Neuron (in vitro differentiated cells): ENCODE results near the gene FSIP1.

Source experiments
- H2AFZ ChIP-seq: one replicate; pipeline ENCODE4 v1.6.1; 2013; ENCODE audit warnings: low read depth, mild to moderate bottlenecking, inconsistent platforms, low read length, moderate library complexity
- H3K27me3 ChIP-seq: one replicate; pipeline ENCODE4 v1.6.1; 2013; ENCODE audit warnings: low read length; ENCODE audit not compliant: insufficient read depth
- H3K36me3 ChIP-seq: one replicate; pipeline ENCODE4 v1.6.1; 2013; ENCODE audit warnings: low read length; ENCODE audit not compliant: insufficient read depth
- H3K4me1 ChIP-seq: one replicate; pipeline ENCODE4 v1.6.1; 2013; ENCODE audit warnings: low read length; ENCODE audit not compliant: insufficient read depth
- H3K4me3 ChIP-seq: 2 replicates; pipeline ENCODE4 v1.5.1; 2013; ENCODE audit warnings: mild to moderate bottlenecking, low read length, moderate library complexity
- H3K9me3 ChIP-seq: one replicate; pipeline ENCODE4 v1.6.1; 2013; ENCODE audit warnings: low read length

The FSIP1 gene

GRCh38 chr15:39720621-39721611 is 61.7 kb downstream of the FSIP1 start:
- peaks cover 8% of the 10 kb centered on the region for H3K4me1 ChIP-seq
- no peaks in the 10 kb centered on the region for H3K36me3 ChIP-seq
- no peak overlapping the region for H2AFZ ChIP-seq
- no peak overlapping the region for H3K4me3 ChIP-seq
- no peaks in the 10 kb centered on the region for H3K9me3 ChIP-seq
- no peaks in the 10 kb centered on the region for H3K27me3 ChIP-seq

- Histone ChIP-seq H3K36me3 (no peaks in the 10 kb centered on the region), H2AFZ (no peak overlapping the region), H3K9me3 (no peaks in the 10 kb centered on the region), H3K4me1 (peaks cover 8% of the 10 kb centered on the region), H3K27me3 (no peaks in the 10 kb centered on the region), H3K4me3 (no peak overlapping the region)
Measured at GRCh38 chr15:39720081-39720480, 62.6 kb downstream of the FSIP1 start.

DNA sequence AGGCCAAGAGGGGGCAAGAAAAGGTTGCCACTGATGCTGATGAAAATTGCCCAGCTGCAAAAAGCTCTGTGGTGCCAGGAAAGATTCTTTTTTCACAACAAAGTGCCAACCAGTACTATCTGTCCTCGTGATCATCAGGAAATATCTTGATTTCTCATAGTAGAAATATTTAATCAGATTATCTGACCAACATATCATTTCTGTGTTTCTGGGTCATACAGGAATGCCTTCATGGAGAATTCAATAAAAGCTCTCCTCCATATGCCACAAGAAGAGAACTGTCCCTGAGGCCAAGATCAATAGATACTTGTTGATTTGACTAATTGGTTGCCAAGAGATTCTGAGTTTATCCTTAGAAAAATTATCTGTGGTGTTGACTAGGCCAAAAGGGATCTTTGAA is 63.5 kb downstream of the FSIP1 start:
- H3K4me3 ChIP-seq = no peak overlapping the region
- peaks cover 8% of the 10 kb centered on the region for H3K4me1 ChIP-seq
- no peaks in the 10 kb centered on the region for H3K9me3 ChIP-seq
- H3K36me3 ChIP-seq = no peaks in the 10 kb centered on the region
- H3K27me3 ChIP-seq = no peaks in the 10 kb centered on the region
- H2AFZ ChIP-seq = no peak overlapping the region

DNA sequence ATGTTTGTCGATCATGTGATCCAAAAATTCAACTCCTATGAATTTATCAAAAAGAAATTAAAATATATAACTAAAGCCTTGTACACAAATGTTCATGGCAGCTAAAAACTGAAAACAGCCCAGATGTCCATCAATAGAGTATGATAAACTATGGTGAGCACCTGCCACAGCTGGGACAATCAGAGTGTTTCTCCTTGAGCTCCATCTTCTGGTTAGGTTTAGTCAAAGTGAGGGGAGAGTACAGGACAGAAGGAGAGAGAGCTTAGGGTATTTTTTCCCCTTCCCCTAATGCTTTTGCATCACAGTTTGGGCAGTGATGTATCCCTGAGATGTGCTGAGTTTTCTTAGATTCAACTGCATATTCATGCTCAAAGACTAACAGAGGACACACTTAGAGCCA is 65.5 kb downstream of the FSIP1 start:
- no peaks in the 10 kb centered on the region for H3K27me3 ChIP-seq
- H3K9me3 ChIP-seq = peaks cover under 1% of the 10 kb centered on the region
- H3K36me3 ChIP-seq = no peaks in the 10 kb centered on the region
- peaks cover 8% of the 10 kb centered on the region for H3K4me1 ChIP-seq
- H3K4me3 ChIP-seq = no peak overlapping the region
- H2AFZ ChIP-seq = no peak overlapping the region

GRCh38 chr15:39714251-39714650 is 68.4 kb downstream of the FSIP1 start:
- Histone ChIP-seq H3K4me3 (no peak overlapping the region), H3K9me3 (peaks cover 7% of the 10 kb centered on the region), H2AFZ (no peak overlapping the region), H3K27me3 (no peaks in the 10 kb centered on the region), H3K4me1 (no peaks in the 10 kb centered on the region), H3K36me3 (no peaks in the 10 kb centered on the region)

DNA sequence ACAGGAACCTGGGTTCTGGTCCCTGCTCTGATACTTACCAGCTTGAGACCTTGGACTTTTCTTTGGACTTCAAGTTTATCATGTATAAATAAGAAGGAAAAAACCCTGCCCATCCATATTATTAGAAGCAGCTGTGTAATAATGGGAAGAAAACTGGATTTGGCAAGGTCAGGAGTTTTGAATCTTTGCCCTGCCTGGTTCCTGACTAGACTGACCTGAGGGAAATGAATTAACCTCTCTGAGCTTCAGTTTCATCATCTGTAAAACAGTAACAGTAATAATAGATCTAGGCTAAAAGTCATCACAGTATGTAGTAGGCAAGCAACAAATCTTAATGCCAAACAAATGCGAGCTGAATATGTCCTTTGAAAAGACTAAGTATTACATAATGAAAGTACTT is 68.8 kb downstream of the FSIP1 start:
- Histone ChIP-seq H3K27me3 (no peaks in the 10 kb centered on the region), H3K4me1 (no peaks in the 10 kb centered on the region), H3K9me3 (peaks cover 9% of the 10 kb centered on the region), H2AFZ (no peak overlapping the region), H3K4me3 (no peak overlapping the region), H3K36me3 (no peaks in the 10 kb centered on the region)

DNA sequence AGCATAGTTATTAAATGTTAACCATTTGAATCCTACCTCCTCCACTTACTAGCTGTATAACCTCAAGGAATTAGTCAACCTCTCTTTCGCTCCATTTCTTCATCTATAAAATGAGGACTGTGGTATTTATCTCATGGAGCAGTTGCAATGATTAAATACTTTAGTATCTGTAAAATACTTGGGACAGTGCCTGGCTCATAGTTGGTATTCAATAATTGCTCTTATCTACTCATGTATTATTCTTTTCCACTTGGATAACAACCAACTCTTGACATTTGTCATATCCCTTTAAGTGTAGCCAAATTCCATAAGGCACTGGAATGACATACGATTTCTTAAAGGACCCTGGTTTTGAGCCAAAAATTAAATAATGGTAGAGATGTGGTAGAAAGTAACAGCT is 72.0 kb downstream of the FSIP1 start:
- no peak overlapping the region for H2AFZ ChIP-seq
- H3K4me1 ChIP-seq = peaks cover 10% of the 10 kb centered on the region
- H3K36me3 ChIP-seq = no peaks in the 10 kb centered on the region
- H3K4me3 ChIP-seq = no peak overlapping the region
- H3K27me3 ChIP-seq = no peaks in the 10 kb centered on the region
- H3K9me3 ChIP-seq = peaks cover 11% of the 10 kb centered on the region

DNA sequence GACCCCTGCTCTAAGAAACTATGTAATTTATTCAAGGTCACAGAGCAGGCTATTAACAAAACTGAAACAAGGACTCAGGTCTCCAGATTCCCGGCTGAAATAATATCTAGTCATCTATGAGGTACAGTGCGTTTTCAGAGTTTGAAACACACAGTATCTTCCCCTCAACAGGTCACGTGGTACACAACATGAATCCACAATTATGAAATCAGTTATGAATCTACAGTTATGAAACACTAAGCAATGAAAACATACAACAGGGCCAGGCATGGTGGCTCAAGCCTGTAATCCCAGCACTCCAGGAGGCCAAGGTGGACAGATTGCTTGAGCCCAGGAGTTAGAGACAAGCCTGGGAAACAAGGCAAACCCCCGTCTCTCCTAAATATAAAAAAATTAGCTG is 72.7 kb downstream of the FSIP1 start:
- H3K36me3 ChIP-seq = no peaks in the 10 kb centered on the region
- H3K27me3 ChIP-seq = no peaks in the 10 kb centered on the region
- no peak overlapping the region for H2AFZ ChIP-seq
- no peak overlapping the region for H3K4me3 ChIP-seq
- H3K4me1 ChIP-seq = peaks cover 16% of the 10 kb centered on the region
- peaks cover 11% of the 10 kb centered on the region for H3K9me3 ChIP-seq

- Histone ChIP-seq H3K4me3 (no peak overlapping the region), H3K36me3 (no peaks in the 10 kb centered on the region), H2AFZ (no peak overlapping the region), H3K9me3 (peaks cover 7% of the 10 kb centered on the region), H3K27me3 (no peaks in the 10 kb centered on the region), H3K4me1 (peaks cover 36% of the 10 kb centered on the region)
Measured at GRCh38 chr15:39706206-39706605, 76.4 kb downstream of the FSIP1 start.

DNA sequence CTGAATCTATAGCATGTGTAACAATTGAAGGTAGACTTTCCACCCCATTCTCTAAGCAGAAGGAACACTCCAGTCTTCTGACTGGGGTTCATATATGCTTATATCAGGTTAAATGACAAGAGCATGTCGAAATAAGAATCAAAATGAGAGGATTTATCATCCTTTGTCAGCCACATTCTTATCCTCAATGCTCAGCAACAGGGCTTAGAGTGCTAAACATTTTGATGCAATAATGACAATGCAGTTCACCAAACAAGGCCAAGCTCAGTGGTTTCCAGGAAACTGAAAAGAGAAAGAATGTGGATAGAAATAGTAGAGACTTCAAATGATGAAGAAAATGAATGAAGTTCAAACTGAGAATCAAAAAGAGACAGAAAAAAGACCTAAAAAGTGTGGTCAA is 78.0 kb downstream of the FSIP1 start:
- Histone ChIP-seq H3K4me1 (peaks cover 39% of the 10 kb centered on the region), H3K36me3 (no peaks in the 10 kb centered on the region), H3K27me3 (no peaks in the 10 kb centered on the region), H3K4me3 (no peak overlapping the region), H3K9me3 (peaks cover 6% of the 10 kb centered on the region), H2AFZ (no peak overlapping the region)

DNA sequence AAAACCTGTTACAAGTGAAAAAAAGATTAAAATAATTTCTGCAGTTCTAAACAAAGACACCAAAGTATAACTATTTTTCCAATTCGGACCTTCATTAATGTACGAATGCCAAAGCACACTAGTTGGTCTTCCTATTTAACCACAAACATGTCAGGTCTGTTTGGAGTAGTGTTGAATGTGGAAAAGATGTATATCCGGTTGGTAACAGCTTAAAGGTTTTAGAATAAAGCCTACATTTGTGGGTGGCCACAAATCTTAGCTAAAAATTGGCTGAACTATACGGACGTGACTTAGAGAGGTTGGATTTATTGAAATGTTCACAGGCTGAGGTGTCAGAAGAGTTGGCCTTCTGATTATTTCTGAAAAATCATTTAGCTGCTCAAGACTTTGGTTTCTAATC is 78.4 kb downstream of the FSIP1 start:
- no peaks in the 10 kb centered on the region for H3K27me3 ChIP-seq
- no peaks in the 10 kb centered on the region for H3K36me3 ChIP-seq
- H3K4me1 ChIP-seq = peaks cover 42% of the 10 kb centered on the region
- no peak overlapping the region for H3K4me3 ChIP-seq
- H3K9me3 ChIP-seq = peaks cover 4% of the 10 kb centered on the region
- H2AFZ ChIP-seq = no peak overlapping the region

- no peak overlapping the region for H3K4me3 ChIP-seq
- peaks cover 50% of the 10 kb centered on the region for H3K4me1 ChIP-seq
- no peak overlapping the region for H2AFZ ChIP-seq
- no peaks in the 10 kb centered on the region for H3K36me3 ChIP-seq
- no peaks in the 10 kb centered on the region for H3K27me3 ChIP-seq
- no peaks in the 10 kb centered on the region for H3K9me3 ChIP-seq
Measured at GRCh38 chr15:39701988-39702387, 80.7 kb downstream of the FSIP1 start.

DNA sequence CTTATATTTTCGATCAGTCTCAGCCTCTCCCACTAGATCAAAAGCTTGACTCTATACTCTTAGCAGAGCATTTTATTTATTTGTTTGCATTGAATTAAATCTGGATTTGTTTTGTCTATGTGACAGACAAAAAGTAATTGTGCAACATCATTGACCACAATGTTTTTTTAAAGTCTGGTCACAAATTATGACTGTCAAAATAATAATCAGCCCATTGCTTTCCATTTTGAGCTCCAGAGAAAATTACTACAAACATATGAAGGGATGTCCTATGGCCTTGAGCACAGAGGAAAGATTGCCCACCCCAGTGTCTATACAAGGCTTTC is 82.3 kb downstream of the FSIP1 start:
- Histone ChIP-seq H3K9me3 (no peaks in the 10 kb centered on the region), H3K4me3 (no peak overlapping the region), H3K27me3 (no peaks in the 10 kb centered on the region), H3K4me1 (peaks cover 50% of the 10 kb centered on the region), H3K36me3 (no peaks in the 10 kb centered on the region), H2AFZ (no peak overlapping the region)
